EH (cell line): ENCODE results near the gene CHD6.

Experiments used
- DNase-seq: peaks from one replicate; pipeline ENCODE4 v3.0.0-alpha.2; 2015; ENCODE audit warnings: low read depth

Gene CHD6

DNA sequence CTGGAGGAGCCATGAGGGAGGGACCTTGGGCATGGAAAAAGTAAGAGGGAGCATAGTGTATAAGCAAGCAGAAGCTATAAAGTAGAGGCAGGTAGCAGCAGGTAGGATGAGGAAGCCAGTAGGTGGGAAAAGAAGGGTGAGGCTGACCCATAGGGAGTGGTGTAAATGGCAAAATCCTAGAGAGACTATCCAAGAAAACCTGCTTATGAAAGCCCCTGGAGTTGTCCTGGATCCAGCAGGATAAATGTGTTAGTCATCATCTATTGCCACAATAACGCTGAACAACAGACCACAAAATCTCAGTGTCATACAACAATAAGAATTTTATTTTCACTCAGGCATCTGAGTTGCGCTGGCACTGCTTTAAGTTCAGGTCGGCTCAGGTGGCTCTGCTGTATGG is 30.2 kb downstream of the CHD6 start:
- DNase-seq: peak; percentile 76

- DNase-seq: peak; percentile 9
Observed at GRCh38 chr20:41587523-41587922, 30.7 kb downstream of the CHD6 start.

- no peak for DNase-seq
Observed at GRCh38 chr20:41586772-41587171, 31.4 kb downstream of the CHD6 start.

DNA sequence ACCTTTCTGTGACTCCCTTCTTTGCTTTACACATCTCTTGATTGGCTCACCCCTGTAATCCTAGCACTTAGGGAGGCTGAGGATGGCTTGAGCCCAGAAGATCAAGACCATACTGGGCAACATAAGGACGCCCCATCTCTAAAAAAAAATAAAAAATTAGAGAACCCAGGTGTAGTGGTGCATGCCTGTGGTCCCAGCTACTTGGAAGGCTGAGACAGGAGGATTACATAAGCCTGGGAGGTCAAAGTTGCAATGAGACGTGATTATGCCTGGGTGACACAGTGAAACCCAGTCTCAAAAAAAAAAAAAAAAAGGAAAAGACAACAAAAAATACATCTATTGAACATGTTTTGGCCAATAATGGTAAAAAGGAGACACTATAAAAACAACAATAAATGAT is 37.8 kb downstream of the CHD6 start:
- DNase-seq: no peak

- no peak for DNase-seq
Observed at GRCh38 chr20:41577129-41578009, 40.8 kb downstream of the CHD6 start.

- no peak for DNase-seq
Observed at GRCh38 chr20:41575412-41575811, 42.8 kb downstream of the CHD6 start.

GRCh38 chr20:41574802-41575389 is 43.3 kb downstream of the CHD6 start:
- DNase-seq: no peak

DNA sequence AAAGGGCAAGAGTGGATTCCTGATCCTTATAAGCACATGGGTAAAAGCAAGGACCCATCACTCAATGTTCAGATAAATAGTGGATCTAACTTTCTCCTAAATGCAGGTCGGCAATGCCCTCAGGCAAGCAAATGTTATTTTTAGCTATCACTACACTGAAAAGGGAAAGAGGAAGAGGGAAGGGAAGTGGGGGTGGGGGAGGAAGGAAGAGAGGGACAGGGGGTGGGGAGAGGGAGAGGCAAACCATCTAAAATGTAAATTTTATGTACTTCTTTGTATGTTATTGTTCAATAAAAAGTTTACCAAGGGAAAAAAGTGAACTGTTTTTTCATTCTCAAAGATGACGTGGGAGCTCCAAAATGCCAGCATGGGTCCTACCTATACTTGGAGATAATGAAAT is 44.2 kb downstream of the CHD6 start:
- no peak for DNase-seq

GRCh38 chr20:41572010-41572572 is 46.1 kb downstream of the CHD6 start:
- DNase-seq: no peak

GRCh38 chr20:41571006-41571405 is 47.2 kb downstream of the CHD6 start:
- no peak for DNase-seq

- peak; percentile 11 for DNase-seq
Observed at GRCh38 chr20:41570557-41570956, 47.6 kb downstream of the CHD6 start.

GRCh38 chr20:41567615-41568014 is 50.6 kb downstream of the CHD6 start:
- DNase-seq: no peak

GRCh38 chr20:41566896-41567527 is 51.2 kb downstream of the CHD6 start:
- DNase-seq: no peak

- no peak for DNase-seq
Observed at GRCh38 chr20:41563087-41563486, 55.1 kb downstream of the CHD6 start.

GRCh38 chr20:41560970-41561369 is 57.2 kb downstream of the CHD6 start:
- no peak for DNase-seq

- DNase-seq: no peak
Observed at GRCh38 chr20:41559658-41560057, 58.5 kb downstream of the CHD6 start.

DNA sequence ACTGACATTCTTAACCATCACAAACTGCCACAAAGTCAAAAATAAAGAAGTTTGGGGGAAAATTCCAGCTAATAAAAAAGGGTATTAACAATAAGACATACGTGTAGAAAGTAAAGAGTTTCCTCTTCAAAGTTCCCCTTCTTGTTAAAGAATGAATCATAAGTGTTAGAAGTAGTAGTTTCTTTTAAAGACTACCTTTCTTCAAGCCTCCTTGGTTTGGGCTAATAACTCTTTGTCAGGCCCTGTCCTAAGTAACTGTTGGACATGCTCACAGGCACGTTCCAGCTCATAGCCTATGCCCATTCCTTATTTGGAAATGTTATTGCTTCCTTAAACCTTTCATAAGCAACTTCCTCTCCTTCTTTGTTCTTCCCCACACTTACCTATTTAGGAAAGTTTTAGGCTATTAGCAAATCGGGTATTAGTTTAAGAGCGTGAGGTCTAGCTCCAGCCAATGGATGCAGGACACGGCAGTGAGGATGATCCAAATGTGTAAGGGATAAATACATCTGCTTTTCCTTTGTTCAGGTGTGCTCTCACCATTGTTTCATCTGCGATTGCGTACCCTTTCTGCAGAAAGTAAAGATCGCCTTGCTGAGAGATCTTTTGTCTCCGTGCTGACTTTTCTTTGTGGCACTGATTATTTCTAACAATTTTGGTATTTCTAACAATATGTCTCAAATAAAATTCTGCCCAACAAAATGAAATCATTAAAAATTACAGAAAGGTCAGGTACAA is 64.9 kb downstream of the CHD6 start:
- peak; percentile 27 for DNase-seq

DNA sequence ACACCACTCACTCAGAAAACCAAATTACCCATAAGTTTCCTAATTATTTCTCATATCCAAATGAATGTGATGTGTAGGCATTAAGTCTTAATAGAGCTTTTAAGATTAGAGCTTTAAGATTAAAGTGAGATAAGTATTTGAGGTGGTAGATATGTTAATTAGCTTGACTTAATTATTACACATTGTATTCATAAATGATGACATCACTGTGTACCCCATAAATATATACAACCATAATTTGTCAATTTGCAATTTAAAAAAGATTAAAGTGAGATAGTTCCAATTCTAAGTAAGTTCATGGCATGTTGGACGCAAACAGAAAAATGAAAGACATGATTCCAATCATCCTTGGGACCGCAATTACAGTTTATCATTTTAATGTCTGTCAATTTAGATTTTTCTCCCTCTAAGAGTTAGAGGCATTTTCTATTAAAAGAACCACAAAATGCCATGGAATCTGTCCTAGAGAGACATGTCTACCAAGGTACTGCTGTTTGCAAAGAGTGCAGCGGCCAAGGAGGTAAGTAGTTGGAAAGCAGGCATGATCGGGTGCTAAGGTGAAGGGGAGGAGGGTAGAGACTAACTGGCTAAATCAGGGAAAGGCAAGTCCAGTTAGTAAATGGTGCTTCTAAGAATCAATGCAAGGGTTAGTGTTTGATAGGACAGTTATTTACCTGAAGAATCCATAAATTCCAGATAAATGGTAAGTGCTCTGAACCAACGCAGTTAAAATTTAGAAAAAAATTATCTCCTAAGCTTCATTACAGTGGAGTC is 65.7 kb downstream of the CHD6 start:
- no peak for DNase-seq

- no peak for DNase-seq
Observed at GRCh38 chr20:41551011-41551705, 67.0 kb downstream of the CHD6 start.

- DNase-seq: no peak
Observed at GRCh38 chr20:41547221-41547620, 71.0 kb downstream of the CHD6 start.

GRCh38 chr20:41546535-41546934 is 71.6 kb downstream of the CHD6 start:
- DNase-seq: no peak
